MM.1S (cell line): ENCODE measurements around the gene ITM2C.

Experiments used
- DNase-seq: peaks from one replicate; pipeline ENCODE4 v3.0.0-alpha.2; 2015
- H2AFZ ChIP-seq: fragments of 300-600 bp; sonication (generic); 2 replicates; pipeline ENCODE4 v1.6.0; 2016; ENCODE audit warnings: antibody characterized with exemption, low read length
- H3F3A ChIP-seq: fragments of 300-600 bp; sonication (generic); 2 replicates; pipeline ENCODE4 v1.6.1; 2016; ENCODE audit warnings: mild to moderate bottlenecking, antibody characterized with exemption, low read length, moderate library complexity, mixed read lengths; ENCODE audit not compliant: insufficient read depth
- H3K27ac ChIP-seq: fragments of 300-600 bp; sonication (generic); 2 replicates; pipeline ENCODE4 v1.5.1; 2016; ENCODE audit warnings: mild to moderate bottlenecking, low read length
- H3K27me3 ChIP-seq: fragments of 300-600 bp; sonication (generic); replicated peaks from 2 replicates; pipeline ENCODE4 v1.6.0; 2016; ENCODE audit warnings: low read length; ENCODE audit not compliant: insufficient read depth
- H3K36me3 ChIP-seq: fragments of 300-600 bp; sonication (generic); replicated peaks from 2 replicates; pipeline ENCODE4 v1.6.1; 2016; ENCODE audit warnings: mild to moderate bottlenecking, low read length, mixed read lengths; ENCODE audit not compliant: insufficient read depth
- H3K4me1 ChIP-seq: fragments of 300-600 bp; sonication (generic); 2 replicates; pipeline ENCODE4 v1.6.1; 2016; ENCODE audit warnings: low read length, mixed read lengths
- H3K4me2 ChIP-seq: fragments of 300-600 bp; sonication (generic); 2 replicates; pipeline ENCODE4 v1.6.0; 2016; ENCODE audit warnings: low read depth, low read length
- H3K4me3 ChIP-seq: fragments of 300-600 bp; sonication (generic); 2 replicates; pipeline ENCODE4 v1.5.1; 2016; ENCODE audit warnings: low read length, mixed read lengths
- H3K79me2 ChIP-seq: fragments of 300-600 bp; sonication (generic); 2 replicates; pipeline ENCODE4 v1.6.1; 2016; ENCODE audit warnings: mixed run types, low read length, mixed read lengths
- H3K9ac ChIP-seq: fragments of 300-600 bp; sonication (generic); 2 replicates; pipeline ENCODE4 v1.6.1; 2016; ENCODE audit warnings: low read length, mixed read lengths
- H3K9me2 ChIP-seq: fragments of 300-600 bp; sonication (generic); replicated peaks from 2 replicates; pipeline ENCODE4 v1.6.1; 2016; ENCODE audit warnings: mild to moderate bottlenecking, low read length, mixed read lengths; ENCODE audit not compliant: insufficient read depth
- H3K9me3 ChIP-seq: fragments of 300-600 bp; sonication (generic); replicated peaks from 2 replicates; pipeline ENCODE4 v1.6.1; 2016; ENCODE audit warnings: mild to moderate bottlenecking, low read length, mixed read lengths; ENCODE audit not compliant: insufficient read depth
- H4K20me1 ChIP-seq: fragments of 300-600 bp; sonication (generic); 2 replicates; pipeline ENCODE4 v1.6.1; 2016; ENCODE audit warnings: mild to moderate bottlenecking, low read length, moderate library complexity, mixed read lengths; ENCODE audit not compliant: insufficient read depth
- EZH2 ChIP-seq: fragments of 300-600 bp; sonication (generic); optimal IDR thresholded peaks from 2 replicates; pipeline ENCODE3; 2017; ENCODE audit warnings: low read depth, mild to moderate bottlenecking, antibody characterized with exemption, low read length, mixed read lengths
- EZH2phosphoT487 ChIP-seq: fragments of 300-600 bp; sonication (generic); IDR thresholded peaks from 2 replicates; pipeline ENCODE4 v1.6.1; 2018; ENCODE audit warnings: antibody characterized with exemption, low read length
- TF ChIP-seq, protein P1 (sequence below): fragments of 300-600 bp; sonication (generic); IDR thresholded peaks from 2 replicates; pipeline ENCODE4 v1.5.1; 2016; ENCODE audit warnings: antibody characterized with exemption, low read length, mixed read lengths

ITM2C gene

DNA sequence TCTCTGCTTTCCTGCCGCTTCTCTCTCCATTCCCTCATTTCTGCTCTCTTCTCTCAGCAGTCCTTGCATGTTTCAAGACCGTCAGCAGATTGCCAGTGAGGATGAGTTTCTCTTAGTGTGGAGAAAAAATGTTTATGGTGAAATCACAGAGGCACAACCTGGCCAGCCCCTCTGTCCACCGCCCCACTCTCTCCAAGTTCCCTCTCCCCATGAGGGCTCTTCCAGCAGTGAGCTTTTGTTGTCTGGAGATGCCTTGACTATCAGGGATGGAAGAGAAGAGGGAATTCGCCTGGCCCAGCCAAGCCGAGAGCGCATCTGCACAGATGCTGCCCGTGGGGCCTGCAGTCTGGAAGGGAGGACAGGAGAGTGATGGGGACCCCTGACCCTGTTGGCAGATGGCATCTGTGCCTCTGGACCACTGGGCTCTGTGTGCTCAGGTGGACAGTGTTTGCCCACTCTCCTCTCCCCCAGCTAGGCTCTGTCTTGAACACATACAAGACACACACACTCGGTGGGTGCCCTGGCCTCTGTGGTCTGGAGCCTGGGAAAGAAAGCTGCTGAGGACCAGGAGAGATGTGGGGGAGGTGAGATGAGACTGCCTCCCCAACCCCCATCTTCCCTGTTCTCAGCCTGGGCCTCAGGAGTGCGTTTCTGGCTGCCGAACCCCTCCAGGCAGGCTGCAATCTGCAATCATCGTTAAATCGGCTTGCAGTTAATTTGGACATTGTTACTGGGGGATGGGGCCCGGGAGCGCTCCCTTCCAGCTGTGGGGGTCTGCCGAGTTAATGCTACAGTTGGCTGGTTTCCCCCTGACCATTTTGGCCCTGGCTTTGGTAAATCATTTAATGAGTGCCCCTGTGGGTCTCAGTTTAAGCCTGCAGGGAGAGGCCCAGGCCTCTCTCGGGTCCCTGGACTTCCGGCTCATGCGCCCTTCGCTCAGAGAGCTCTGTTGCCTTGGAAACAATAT lies 4.5 kb downstream of the ITM2C start:
- Histone ChIP-seq H4K20me1 (no peaks in the 10 kb centered on the region), H3F3A (peaks cover 88% of the 10 kb centered on the region), H3K4me2 (peak overlapping the region; percentile 100), H3K9ac (peak overlapping the region; percentile 86), H3K4me1 (peaks cover 45% of the 10 kb centered on the region), H3K36me3 (no peaks in the 10 kb centered on the region), H2AFZ (no peak overlapping the region), H3K9me3 (no peaks in the 10 kb centered on the region), H3K9me2 (no peaks in the 10 kb centered on the region), H3K27me3 (no peaks in the 10 kb centered on the region), H3K4me3 (peak overlapping the region; percentile 63), H3K27ac (peak overlapping the region; percentile 96), H3K79me2 (peaks cover 89% of the 10 kb centered on the region)
- TF ChIP-seq, protein P1, sequence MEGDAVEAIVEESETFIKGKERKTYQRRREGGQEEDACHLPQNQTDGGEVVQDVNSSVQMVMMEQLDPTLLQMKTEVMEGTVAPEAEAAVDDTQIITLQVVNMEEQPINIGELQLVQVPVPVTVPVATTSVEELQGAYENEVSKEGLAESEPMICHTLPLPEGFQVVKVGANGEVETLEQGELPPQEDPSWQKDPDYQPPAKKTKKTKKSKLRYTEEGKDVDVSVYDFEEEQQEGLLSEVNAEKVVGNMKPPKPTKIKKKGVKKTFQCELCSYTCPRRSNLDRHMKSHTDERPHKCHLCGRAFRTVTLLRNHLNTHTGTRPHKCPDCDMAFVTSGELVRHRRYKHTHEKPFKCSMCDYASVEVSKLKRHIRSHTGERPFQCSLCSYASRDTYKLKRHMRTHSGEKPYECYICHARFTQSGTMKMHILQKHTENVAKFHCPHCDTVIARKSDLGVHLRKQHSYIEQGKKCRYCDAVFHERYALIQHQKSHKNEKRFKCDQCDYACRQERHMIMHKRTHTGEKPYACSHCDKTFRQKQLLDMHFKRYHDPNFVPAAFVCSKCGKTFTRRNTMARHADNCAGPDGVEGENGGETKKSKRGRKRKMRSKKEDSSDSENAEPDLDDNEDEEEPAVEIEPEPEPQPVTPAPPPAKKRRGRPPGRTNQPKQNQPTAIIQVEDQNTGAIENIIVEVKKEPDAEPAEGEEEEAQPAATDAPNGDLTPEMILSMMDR = no peak
- TF ChIP-seq EZH2phosphoT487 (no peak), EZH2 (no peak)
- peak; percentile 42 for DNase-seq

DNA sequence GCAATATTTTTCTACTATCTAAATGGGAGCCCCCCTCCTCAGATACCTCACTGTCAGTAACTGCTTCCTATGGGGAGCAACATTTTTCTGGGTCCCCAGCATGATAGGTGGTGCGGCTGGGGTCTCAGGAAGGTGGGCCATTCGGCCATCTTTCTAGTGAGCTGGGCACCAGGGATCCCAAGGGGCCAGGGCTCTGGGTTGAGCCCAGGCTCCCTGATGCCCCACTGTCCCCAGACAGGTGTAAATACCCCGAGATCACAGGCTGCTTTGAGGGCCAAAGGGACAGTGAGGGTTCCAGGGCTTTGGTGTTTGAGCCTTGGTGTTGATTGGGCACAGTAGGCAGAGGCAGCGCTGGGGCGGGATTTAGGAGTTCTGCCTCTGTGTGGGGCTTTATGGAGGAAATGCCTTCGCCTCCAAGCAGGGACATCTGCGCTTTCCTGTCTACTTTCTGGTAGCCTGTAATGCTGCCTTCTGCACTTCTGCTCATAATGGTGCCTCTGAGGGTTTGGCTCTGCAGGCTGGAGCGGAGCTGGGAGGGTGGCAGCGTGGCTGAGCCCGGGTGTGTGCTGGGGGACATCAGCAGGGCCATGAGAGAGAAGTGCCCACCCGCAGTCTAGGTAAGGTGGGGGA lies 5.3 kb downstream of the ITM2C start:
- peak overlapping the region; percentile 86 for H3K9ac ChIP-seq
- no peaks in the 10 kb centered on the region for H3K27me3 ChIP-seq
- peaks cover 91% of the 10 kb centered on the region for H3K79me2 ChIP-seq
- H3K9me2 ChIP-seq = no peaks in the 10 kb centered on the region
- peak; percentile 74 for DNase-seq
- no peaks in the 10 kb centered on the region for H3K9me3 ChIP-seq
- no peaks in the 10 kb centered on the region; the same call in 1 of the 2 replicates for H3K36me3 ChIP-seq
- peak overlapping the region; percentile 96 for H3K27ac ChIP-seq
- no peak for TF ChIP-seq EZH2
- TF ChIP-seq EZH2phosphoT487 = no peak
- TF ChIP-seq, protein P1 = no peak
- no peak overlapping the region for H2AFZ ChIP-seq
- H3F3A ChIP-seq = peaks cover 91% of the 10 kb centered on the region
- peak overlapping the region; percentile 63 for H3K4me3 ChIP-seq
- no peaks in the 10 kb centered on the region for H4K20me1 ChIP-seq
- H3K4me2 ChIP-seq = peak overlapping the region; percentile 100
- H3K4me1 ChIP-seq = peaks cover 51% of the 10 kb centered on the region

- DNase-seq = peak; percentile 71
- Histone ChIP-seq H3K27me3 (no peaks in the 10 kb centered on the region), H3K9ac (peak overlapping the region; percentile 86), H3K9me3 (no peaks in the 10 kb centered on the region), H2AFZ (no peak overlapping the region), H3F3A (peaks cover 86% of the 10 kb centered on the region), H4K20me1 (no peaks in the 10 kb centered on the region), H3K79me2 (peaks cover 91% of the 10 kb centered on the region), H3K36me3 (peaks cover 5% of the 10 kb centered on the region; the same call in 1 of the 2 replicates), H3K4me1 (peaks cover 55% of the 10 kb centered on the region), H3K4me2 (peak overlapping the region; percentile 100), H3K4me3 (peak overlapping the region; percentile 68), H3K9me2 (no peaks in the 10 kb centered on the region), H3K27ac (peak overlapping the region; percentile 96)
- TF ChIP-seq EZH2 (no peak), EZH2phosphoT487 (no peak)
- TF ChIP-seq, protein P1 = no peak
Observed at GRCh38 chr2:230870544-230871360, 6.0 kb downstream of the ITM2C start.
